Amniotic stem cell (primary cell): ENCODE results near the gene SYNDIG1L.

Source experiments
- DNase-seq: peaks from one replicate; lab custom pipeline; 2025; lab: John Stamatoyannopoulos, UW

SYNDIG1L gene

DNA sequence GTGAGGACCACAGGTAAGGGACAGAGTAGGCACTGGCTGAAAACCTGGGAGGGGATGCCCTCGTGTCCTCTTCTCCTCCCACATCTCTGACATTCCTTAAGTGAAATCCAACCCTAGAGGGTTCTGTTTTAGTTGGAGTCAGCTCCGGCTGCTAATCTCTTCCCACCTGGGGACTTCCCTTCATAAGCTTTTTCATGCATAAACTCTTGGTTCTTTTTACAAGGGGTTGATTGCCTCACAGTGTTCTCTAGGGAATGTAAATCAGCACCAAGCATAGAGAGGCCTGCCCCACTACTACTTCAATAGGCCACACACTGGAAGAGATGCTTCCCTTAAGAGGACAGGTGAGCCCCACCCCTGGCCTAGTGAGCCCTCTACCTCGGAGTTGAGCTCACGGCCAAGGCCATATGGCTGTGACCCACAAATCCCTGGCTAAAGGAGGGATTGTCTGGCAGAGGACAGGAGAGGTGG, 3.2 kb upstream of the SYNDIG1L start:
- DNase-seq, result no peak

DNA sequence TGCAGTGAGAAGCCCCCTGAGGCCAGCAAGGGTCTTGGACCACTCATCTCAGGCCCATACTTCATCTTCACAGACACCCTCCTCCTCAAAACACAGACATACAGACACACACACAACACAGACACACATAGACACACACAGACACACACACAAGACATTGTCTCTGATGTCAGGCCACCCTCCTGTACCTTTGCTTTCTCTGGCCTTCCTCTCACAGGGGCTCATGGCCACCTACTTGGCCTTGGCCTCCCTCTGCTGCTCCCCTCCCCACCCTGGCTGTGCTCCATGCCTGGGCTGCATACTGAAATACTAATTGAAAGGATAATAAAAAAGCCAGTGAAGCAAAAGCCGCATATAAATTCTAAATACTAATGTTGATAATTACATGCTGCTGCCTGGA, 1.6 kb upstream of the SYNDIG1L start:
- DNase-seq, result no peak

DNA sequence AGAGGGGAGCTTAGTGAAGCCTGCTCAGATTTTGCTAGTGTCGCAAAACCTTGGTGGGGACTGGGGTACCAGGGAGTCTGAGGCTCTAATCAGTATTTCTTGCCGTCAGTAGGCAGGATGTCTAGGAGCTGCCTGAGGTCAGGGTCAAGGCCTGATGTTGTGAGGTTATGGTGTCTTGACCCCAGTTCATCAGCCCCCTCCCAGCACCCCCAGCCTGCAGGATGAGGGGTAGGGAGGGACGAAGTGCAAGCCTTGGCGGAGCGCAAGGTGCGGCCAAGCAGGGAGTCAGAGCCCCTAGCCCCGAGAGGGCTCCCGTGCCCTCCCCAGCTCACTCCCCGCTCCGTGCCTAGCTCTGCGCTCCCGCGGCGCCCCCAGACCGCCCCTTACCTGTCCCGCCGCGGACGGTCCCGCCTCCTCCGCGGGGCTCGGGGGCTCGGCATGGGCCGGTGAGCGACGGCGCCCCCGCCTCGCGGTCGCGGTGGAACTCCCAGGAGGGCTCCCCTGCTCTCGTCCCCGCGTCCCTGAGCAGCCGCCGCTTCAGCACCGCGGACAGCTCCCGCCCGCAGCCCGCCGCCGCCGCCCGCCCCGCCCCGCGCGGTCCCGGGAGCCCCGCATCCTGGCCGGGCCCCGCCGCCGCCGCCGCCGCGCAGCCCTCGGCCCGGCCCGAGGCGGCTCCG, 347 bp downstream of the SYNDIG1L start:
- DNase-seq, result no peak

DNA sequence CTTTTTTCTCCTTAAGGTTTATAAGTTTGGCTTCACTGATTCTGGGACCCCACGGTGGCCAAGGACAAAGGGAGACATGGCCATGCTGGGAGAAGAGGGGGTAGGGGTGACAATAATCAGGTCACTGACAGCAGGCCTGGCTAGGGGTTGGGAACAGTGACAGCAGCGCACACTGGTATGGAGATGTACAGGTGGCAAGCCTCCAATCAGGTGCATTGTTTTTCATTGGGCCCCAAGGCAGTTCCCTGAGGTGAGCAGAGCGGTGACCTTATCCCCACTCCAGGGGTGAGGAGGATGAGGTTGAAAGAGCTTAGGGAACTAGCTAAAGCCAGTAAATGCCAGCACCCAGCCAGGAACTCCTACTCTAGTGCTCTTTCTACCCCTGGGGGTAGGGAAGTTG, 1.4 kb downstream of the SYNDIG1L start:
- DNase-seq, result no peak

DNA sequence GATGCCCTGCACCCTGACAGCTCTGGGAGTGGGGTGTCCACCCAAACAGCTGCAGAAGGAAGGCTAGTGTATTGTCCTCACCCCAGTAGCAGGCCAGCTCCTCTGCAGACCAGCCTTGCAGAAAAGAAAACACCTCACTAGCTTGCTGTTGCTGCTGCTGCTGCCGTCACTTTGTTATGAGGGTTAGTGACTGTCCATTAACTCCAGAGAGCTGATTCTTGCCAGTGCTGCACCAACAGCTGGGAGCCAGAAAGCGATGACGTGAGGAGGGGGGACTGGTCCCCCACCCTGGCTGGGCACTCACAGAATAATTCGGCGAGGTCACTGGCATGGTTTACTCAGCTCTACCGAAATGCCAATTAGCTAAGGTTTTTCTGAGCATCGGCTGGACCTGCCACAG, 2.8 kb downstream of the SYNDIG1L start:
- DNase-seq, result no peak

DNA sequence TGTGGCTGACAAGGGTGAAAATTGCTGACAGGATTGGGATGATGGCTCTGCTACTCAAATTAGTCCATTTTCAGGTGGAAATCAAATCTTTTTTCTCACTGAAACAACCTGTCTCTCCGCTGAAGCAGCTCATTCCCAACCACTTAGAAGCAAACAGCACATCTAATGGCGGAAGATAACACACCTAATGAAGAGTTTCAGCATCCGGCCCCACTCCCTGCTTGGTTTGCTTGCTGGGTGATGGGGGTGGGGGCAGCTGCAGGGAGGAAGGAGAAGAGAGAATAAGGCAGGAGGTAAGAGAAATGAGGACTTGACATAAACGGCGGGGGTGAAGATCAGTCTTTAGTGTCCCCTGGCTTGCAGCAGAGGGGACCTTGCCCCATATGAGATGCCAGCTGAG, 4.0 kb downstream of the SYNDIG1L start:
- no peak for DNase-seq

DNA sequence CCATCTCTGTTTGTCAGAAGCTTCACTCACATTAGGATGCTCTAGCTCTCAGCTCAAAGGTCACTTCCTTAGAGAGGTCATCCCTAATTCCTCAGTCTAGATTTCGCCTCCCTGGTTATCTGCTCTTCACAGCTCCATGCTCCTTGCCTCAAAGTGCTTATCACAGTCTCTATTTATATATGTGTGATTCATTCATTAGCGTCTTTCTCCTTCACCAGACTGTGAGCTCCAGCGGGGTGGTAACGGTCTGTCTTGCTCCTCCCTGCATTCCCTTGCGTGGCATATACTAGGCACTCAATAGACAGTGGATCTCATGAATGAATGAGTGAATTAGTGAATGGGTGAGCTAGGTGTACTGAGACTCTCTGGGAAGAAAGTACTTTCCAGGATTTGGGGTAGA, 6.9 kb downstream of the SYNDIG1L start:
- no peak for DNase-seq

DNA sequence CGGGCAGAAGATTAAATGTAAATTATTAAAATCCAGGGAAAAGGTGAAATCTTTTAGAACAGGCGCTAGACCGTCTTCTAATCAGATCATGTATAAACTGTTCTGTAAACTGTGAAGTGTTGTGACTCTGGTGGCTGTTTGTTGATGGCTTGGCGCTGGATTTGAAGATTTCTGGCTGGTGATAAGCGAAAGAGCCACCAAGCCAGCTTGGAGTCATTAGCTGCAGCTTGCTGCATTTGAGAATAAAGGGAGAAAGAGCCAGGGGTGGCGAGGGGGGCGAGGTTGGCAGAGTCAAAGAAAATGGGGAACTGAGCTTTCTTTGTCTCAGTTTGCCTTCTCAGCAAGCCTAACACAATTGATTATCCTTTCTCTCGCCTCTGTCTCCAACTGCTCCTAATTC, 8.0 kb downstream of the SYNDIG1L start:
- DNase-seq, result no peak

DNA sequence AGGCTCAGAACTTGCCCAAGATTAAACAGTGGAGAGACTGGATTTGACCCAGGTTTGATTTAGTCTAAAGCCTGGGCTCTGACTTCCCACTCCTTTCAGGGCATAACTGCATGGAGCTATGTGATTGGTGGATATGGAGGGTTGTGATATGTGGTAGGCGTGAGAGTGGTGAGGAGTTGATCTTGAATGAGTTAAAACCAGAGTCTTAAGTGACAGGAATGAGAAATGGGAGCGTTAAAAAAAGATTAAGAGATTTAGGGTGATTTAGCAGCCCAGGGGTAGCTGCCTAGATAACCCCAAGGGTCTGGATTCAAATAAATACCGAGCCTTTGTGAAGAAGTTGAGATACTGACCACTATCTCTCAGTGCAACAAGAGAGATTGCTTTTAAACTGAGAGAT, 8.4 kb downstream of the SYNDIG1L start:
- DNase-seq, result no peak

DNA sequence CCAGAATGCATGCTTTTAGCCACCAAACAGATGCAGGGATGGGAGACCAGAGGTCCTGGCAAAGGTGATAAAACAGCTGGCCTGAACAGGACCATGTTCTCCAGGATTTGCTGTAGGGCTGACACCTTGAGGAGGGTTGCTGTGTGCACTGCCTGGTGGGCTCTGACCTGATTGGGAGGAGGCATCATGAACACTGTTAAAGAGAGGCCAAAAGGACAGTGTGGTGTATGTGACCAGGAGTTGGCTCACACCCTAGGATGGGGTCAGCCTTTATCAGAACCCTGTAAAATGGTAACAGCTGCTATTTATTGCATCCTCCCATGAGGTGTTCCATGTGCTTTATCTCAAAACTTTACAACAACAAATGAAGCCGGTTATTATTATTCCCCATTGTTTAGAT, 8.8 kb downstream of the SYNDIG1L start:
- no peak for DNase-seq

DNA sequence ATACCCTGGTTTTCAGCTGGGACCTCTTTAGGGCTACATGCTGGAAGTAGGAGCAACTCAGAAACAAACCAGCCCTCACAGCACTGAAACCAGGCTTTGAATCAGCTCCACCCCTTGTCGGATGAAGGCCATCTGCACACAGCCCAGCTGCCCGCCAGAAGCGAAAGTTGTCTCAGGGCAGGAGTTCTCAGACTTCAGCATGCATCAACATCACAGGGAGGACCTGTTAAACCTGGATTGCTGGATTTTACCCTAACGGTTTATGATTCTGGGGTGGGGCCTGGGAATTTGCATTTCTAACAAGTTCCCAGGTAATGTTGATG, 10.9 kb downstream of the SYNDIG1L start:
- no peak for DNase-seq

DNA sequence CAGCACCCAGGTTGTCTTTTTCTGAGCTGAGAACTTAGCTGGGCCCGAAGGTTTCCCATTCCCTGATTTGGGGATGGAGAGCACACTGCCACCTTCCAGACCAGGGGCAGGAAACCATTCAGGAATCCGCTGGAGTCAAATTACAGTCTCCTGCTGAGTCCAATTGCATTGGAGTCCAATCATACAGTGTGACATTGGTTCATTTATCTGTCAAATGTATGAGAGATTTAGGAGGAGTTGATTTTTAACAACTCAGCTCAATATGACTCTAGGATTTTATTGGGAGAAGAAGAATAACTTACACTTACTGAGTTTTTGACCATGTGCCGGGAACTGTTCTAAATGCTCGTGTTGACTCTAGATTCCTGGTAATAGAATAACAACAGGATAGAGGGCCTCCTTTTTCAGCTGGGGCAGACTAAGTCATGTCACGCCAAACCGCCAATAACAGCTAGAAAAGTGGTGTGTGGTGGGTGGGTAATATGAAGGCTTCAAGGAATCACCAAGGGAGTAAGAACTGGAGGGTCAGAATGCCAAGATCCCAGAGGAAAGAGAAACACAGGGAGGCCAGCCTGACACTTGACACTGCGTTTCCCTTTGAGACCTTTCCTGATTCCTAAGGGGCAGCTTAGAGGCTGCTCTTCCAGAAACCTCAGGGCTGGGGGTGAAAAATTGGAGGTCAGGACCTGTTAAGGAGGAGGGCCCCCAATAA, 11.5 kb downstream of the SYNDIG1L start:
- DNase-seq, result no peak

DNA sequence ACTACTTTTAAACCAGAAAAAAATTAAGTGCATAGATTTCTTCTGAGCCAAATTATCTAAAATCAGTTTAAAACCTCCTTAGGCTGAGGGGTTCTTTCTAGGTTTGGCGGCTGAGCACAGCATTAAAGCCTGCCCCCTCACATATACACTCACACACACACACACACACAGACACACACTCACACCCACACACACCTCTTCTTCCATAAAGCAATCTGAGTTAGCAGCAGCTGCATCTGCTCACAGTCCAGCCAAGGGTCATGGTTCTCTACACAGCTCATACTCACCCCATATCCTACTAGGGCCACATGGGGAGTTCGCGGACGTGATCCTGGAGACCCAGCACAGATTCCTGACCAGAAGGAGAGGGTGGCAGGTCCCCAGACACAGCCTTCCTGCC, 12.4 kb downstream of the SYNDIG1L start:
- no peak for DNase-seq

DNA sequence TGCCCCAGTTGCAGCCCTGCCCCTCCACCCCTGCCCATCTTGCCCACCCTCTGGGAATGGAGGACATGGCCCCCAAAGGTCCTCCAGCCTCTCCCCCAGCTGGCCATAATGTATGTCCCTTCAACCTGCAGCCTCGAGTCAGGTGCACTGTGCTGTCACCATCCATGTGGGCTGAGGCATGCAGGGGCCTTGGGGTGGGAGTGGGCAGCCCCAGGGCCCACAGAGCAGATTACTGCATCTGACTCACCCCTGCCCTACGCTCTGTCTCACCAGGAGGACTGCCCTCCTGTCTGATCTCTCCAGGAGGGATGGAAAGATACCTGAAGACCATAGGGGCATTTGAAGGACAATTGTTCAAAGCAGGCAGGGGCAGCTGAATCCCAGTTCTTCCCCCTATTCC, 13.3 kb downstream of the SYNDIG1L start:
- DNase-seq, result no peak

DNA sequence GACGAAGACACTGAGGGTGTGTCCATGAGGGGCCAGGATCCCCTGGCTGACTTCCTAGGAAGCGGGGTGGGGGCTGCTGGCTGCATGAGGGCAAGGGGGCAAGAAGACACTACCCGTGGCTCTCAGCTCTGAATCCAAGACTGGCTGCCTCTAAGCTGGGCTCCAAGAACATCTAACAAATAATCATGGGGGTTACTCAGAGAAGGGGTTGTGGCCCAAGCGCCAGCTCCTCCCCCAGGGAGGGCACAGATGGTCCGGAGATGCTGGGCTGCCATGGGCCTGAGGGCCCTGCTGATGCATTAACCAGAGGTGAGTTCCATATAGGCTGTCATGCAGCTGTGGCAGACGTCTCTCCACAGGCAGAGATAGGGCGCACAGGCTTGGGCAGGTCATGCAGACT, 14.3 kb downstream of the SYNDIG1L start:
- DNase-seq, result no peak

DNA sequence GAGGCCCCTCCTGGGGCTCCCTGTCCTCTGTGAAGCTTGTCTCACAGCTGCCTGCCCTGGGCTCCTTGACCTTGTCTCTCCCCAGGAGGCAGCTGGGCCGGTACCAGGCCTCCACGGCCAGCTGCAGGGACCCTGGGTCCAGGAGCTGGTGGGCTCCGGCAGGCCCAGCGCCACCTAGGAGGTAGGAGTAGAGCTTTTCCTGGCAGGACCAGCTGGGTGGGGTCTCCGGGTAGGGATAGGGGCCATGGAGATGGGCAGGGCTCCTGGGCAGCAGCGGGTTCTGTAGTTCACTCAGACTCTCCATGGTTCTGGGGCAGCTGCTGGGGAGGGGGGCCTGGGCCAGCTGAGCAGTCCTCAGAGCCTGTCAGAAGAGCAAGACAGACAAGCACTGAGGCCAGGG, 16.6 kb downstream of the SYNDIG1L start:
- DNase-seq, result no peak

DNA sequence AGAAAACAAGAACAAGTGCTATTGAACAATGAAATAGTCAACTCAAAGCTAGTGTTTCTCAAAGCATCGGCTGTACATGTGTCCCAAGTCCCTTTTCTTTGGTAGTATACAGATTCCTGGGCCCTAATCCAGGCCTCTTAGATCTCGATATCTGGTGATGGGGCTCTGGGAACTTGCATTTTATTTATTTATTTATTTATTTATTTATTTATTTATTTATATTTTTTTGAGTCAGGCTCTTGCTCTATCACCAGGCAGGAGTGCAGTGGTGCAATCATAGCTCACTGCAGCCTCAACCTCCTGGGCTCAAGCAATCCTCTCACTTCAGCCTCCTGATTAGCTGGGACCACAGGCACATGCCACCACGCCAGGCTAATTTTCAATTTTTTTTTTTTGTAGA, 17.1 kb downstream of the SYNDIG1L start:
- DNase-seq, result no peak

DNA sequence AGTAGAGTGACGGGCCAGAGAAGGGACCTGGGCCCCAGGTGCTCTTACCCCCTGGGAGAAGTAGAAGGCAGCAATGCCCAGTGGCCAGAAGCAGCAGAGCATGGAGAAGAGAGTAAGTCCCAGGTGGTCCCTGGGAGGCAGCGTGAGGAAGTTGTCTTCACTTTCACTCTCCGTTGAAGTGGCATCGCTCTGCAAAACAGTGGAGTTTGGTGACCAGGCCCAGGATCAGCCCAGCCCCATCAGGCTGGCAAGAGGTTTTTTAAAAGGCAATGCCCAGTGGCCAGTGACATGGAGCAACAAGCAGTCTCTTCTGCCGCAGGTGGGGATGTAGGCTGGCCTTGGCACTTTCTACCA, 18.2 kb downstream of the SYNDIG1L start:
- DNase-seq, result no peak

DNA sequence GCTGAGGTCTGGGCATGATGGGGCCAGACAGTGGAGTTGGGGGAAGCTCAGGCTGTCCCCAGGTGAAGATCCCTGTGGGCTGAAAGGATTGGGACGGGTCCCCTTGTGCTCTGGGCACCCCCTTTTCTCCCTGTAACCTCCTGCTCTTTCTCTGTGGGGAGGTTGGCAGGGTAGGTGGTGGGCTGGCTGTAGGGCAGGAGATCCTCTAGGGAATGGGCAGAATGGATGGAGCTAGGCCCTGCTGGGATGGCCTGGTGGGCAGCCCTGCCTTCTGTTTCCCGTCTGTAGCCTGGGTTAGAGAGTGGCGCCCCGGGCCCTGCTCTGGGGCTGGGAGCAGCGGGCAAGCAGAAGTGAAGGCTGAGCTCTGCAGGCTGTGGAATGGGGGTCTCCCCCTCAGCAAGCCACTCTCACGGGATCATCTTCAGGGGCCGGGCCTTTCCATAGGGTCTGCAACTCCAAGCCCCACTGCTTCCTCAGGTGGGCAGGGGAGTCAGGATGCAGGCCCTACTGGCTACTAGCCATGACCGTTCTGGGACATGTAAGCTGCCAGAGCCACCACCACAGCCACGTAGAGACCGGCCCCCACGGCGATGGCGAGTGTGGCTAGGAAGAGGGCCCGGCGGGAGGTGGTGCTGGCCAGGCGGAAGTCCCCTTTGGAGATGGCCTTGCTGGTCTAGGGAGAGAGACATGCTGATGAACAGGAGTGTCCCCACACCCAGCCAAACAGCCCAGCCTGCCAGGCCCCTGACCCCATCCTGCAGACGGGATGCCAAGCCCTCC, 18.8 kb downstream of the SYNDIG1L start:
- DNase-seq, result no peak

DNA sequence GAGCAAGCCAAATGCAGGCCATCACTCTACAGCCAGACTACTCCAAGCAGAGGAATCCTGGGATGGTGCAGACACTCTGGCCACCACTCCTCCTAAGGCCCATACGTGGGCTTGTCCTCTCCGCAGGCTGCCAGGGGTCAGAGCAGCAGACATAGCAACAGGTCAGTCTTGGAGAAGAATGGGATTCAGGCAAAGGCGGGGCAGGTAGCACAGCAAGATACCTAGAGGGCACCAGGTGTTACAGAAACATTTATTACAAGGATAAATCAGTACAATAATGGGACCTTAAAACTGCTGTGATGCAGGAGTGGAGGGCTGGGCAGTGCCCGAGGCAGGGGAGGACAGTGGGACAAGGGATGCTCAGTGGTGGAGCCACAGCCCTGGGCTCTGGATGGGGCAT, 20.3 kb downstream of the SYNDIG1L start:
- DNase-seq, result no peak

DNA sequence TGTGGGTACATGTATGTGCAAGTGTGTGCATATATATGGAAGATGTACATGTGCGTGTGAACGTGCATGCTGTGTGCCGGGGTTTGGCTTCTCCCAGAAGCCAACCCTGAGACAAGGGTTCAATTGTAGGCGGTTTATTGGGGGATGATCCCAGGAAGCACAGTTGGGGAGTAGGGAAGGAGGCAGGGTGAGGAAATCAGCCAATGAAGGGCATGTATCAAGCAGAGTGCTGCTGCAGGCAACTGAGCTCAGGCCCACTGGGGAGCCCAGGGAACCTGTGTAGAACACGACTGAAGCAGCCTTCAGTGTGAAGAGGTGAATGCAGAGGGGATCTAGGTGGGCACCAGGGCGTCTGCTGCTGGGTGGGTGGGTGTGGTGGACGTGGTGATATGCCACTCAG, 21.6 kb downstream of the SYNDIG1L start:
- DNase-seq, result no peak

DNA sequence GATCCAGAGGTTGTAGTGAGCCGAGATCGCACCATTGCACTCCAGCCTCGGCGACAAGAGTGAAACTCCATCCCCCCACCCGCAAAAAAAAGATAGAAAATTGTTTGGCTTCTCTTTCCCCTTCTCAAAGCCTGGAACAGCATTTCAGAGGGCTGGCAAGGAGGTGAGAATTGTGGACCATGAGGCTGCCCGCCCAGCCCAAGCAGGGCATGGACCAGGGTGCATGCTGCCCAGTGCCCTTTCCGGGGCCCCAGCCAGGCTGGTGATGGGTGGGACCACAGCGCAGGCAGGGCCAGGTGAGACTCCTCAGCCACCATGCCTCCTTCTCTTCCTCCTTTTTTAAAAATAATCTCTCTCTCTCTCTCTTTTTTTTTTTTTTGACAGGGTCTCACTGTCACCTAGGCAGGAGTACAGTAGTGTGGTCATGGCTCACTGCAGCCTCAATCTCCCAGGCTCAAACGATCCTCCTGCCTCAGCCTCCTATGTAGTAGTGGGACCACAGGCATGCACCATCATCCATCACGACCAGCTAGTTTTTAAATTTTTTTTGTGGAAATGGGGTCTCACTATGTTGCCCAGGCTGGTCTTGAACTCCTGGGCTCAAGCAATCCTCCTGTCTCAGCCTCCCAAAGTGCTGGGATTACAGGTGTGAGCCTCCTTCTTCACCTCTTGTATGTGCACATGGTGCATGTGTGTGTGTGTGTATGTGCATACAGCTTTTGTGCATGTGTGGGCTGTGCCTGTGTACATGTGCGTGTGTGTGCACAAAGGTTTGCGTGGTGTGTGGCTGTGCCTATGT, 22.2 kb downstream of the SYNDIG1L start:
- DNase-seq, result no peak
